ENCODE data around the gene CFAP46. TPM values are rescaled to one million over a fixed set of nuclear protein-coding genes. Genes with fewer than 3 reads are reported as not detected.

CFAP46 gene
- total and polyA plus RNA-seq, 2 of the 4 experiments (the other 2 are of a cell fraction): 1.3 to 1.8 TPM

GRCh38 chr10:132827861-132828539, 114.4 kb downstream of the CFAP46 start:
- H4K20me1 ChIP-seq (ENCODE audit: insufficient read depth, low read length): no peaks in the 10 kb centered on the region
- no TSS peak for BruUV-seq (replicated peaks)
- H3K18ac ChIP-seq (ENCODE audit: low read depth, low read length): no peak overlapping the region
- no peak overlapping the region for H4K5ac ChIP-seq (ENCODE audit: low read depth, low read length)
- TF ChIP-seq CEBPB (IDR thresholded peaks at IDR 0.05; ENCODE audit: low read depth, low read length): no peak
- intact Hi-C loops (cut with micrococcal nuclease) (no loop called here), dilution Hi-C loops (cut with HindIII; ENCODE audit: low sequenced_read_pairs, unreplicated experiment) (no loop called here), in situ Hi-C loops (cut with MboI; ENCODE audit: low sequenced_read_pairs) (no loop called here)
- H3K4ac ChIP-seq (ENCODE audit: low read depth, low read length): no peak overlapping the region
- ATAC-seq (ENCODE audit: low read depth) (no peak), DNase-seq (no peak)
- H2BK15ac ChIP-seq (ENCODE audit: low read depth, low read length): no peak overlapping the region
- H3K56ac ChIP-seq (ENCODE audit: extremely low read depth, insufficient read depth, low read length): no peak overlapping the region
- H3K4me2 ChIP-seq (ENCODE audit: low read depth, low read length): no peak overlapping the region
- no peak overlapping the region for H2BK20ac ChIP-seq (ENCODE audit: low read depth, low read length)
- no peaks in the 10 kb centered on the region for H3K79me1 ChIP-seq (ENCODE audit: low read depth in 1 of 2, low read length in 2 of 2)
- no peak overlapping the region for H2AK5ac ChIP-seq (ENCODE audit: low read depth, low read length)
- no peaks in the 10 kb centered on the region for H3K36me3 ChIP-seq (ENCODE audit: control insufficient read depth, insufficient read depth, low read length)
- H2AFZ ChIP-seq (replicated peaks; ENCODE audit: low read length, poor library complexity): no peak overlapping the region
- H3K14ac ChIP-seq (replicated peaks; ENCODE audit: low read depth, low read length): no peak overlapping the region
- H3K9me3 ChIP-seq (ENCODE audit: control insufficient read depth, insufficient read depth, low read length): peaks cover 4% of the 10 kb centered on the region; the same call in 1 of the 2 replicates
- no peak overlapping the region for H2AK9ac ChIP-seq (replicated peaks; ENCODE audit: low read depth, low read length, poor library complexity)
- H2BK120ac ChIP-seq (ENCODE audit: low read depth, low read length): no peak overlapping the region
- H3K27me3 ChIP-seq (ENCODE audit: control insufficient read depth, insufficient read depth, low read length): peaks cover 13% of the 10 kb centered on the region
- H3K4me3 ChIP-seq (ENCODE audit: insufficient read depth, low read depth, low read length): no peak overlapping the region
- no peaks in the 10 kb centered on the region for H3K9me1 ChIP-seq (ENCODE audit: insufficient read depth, low read length)
- no peaks in the 10 kb centered on the region for H3K4me1 ChIP-seq (ENCODE audit: control insufficient read depth, insufficient read depth, low read length)
- no peak overlapping the region for H2BK5ac ChIP-seq (ENCODE audit: low read depth, low read length, poor library complexity, severe bottlenecking)
- no peak overlapping the region for H3K9ac ChIP-seq (ENCODE audit: low read depth, low read length)
- ChIA-PET CTCF (no interaction called here), POLR2A (ENCODE audit: unreplicated experiment) (no interaction called here)
- no peak overlapping the region for H4K8ac ChIP-seq (ENCODE audit: low read depth in 2 of 2, low read length in 2 of 2)
- no peak overlapping the region for H3K27ac ChIP-seq (ENCODE audit: insufficient read depth, low read length)
- H4K91ac ChIP-seq (ENCODE audit: insufficient read depth, low read depth, low read length): no peak overlapping the region
- no peak overlapping the region for H3K23ac ChIP-seq (ENCODE audit: low read depth, low read length)
- 86% methylated on average over 11 of the region's 29 CpGs; no CpG with 5 or more reads in 1 of the 2 experiments for WGBS, 2 experiments (ENCODE audit: extremely low coverage in 2 of 2, insufficient read length in 1 of 2)
